CD14-positive monocyte (primary cell): Measurements from ENCODE around the gene WDTC1. TPM values are rescaled to one million over a fixed set of nuclear protein-coding genes. Genes with fewer than 3 reads are reported as not detected.

ENCODE experiments used
- DNase-seq, 3 donors: peaks; one replicate each; pipeline ENCODE4 v3.0.0-alpha.2; 2011 to 2022
- H2AFZ ChIP-seq: 2 replicates; pipeline ENCODE4 v1.6.0; 2012; ENCODE audit warnings: mild to moderate bottlenecking, low read depth, low read length, inconsistent platforms; ENCODE audit not compliant: insufficient read depth, poor library complexity, severe bottlenecking
- H3K27ac ChIP-seq, 2 donors: 1 replicate in 1 of 2; 2 replicates in 1 of 2; pipeline ENCODE4 v1.5.1; 2012 to 2013; ENCODE audit warnings: low read length in 2 of 2, control low read depth in 1 of 2, inconsistent platforms in 1 of 2, low read depth in 1 of 2, mild to moderate bottlenecking in 1 of 2
- H3K27me3 ChIP-seq, 2 donors: one replicate each; pipeline versions ENCODE4 v1.6.0 to v1.6.1; 2011 to 2013; ENCODE audit warnings: low read length in 2 of 2; ENCODE audit not compliant: control insufficient read depth in 2 of 2, insufficient read depth in 2 of 2
- H3K36me3 ChIP-seq, 2 donors: replicated peaks in 1 of 2; 1 replicate in 1 of 2; 2 replicates in 1 of 2; pipeline versions ENCODE4 v1.5.1 to v1.6.1; 2012 to 2013; ENCODE audit warnings: low read length in 2 of 2, control low read depth in 1 of 2, inconsistent platforms in 1 of 2, mild to moderate bottlenecking in 1 of 2; ENCODE audit not compliant: insufficient read depth in 2 of 2, control insufficient read depth in 1 of 2
- H3K4me1 ChIP-seq, 2 donors: 1 replicate in 1 of 2; 2 replicates in 1 of 2; pipeline versions ENCODE4 v1.5.1 to v1.6.1; 2012 to 2013; ENCODE audit warnings: low read length in 2 of 2, control low read depth in 1 of 2, inconsistent platforms in 1 of 2, mild to moderate bottlenecking in 1 of 2, moderate library complexity in 1 of 2; ENCODE audit not compliant: insufficient read depth in 2 of 2, control insufficient read depth in 1 of 2
- H3K4me2 ChIP-seq: replicated peaks from 2 replicates; pipeline ENCODE3; 2012; ENCODE audit warnings: low read length, moderate library complexity, mild to moderate bottlenecking; ENCODE audit not compliant: poor library complexity, severe bottlenecking; ENCODE audit errors: extremely low read depth
- H3K4me3 ChIP-seq, 3 experiments: fragments of 200-600 bp in 1 of 3; sonication (generic) in 1 of 3; replicated peaks in 1 of 3; 1 replicate in 2 of 3; 2 replicates in 1 of 3; pipeline ENCODE4 v1.5.1; 2011 to 2013; ENCODE audit warnings: low read length in 3 of 3, mild to moderate bottlenecking in 3 of 3, control low read depth in 2 of 3, low read depth in 2 of 3, inconsistent platforms in 1 of 3, moderate library complexity in 1 of 3
- H3K79me2 ChIP-seq: 2 replicates; pipeline ENCODE4 v1.6.0; 2012; ENCODE audit warnings: mild to moderate bottlenecking, control low read depth, inconsistent platforms, low read length, moderate library complexity; ENCODE audit not compliant: insufficient read depth
- H3K9ac ChIP-seq: 2 replicates; pipeline ENCODE4 v1.6.0; 2017; ENCODE audit warnings: low read length, mild to moderate bottlenecking; ENCODE audit not compliant: insufficient read depth, poor library complexity, severe bottlenecking
- H3K9me3 ChIP-seq, 2 donors: replicated peaks in 1 of 2; 1 replicate in 1 of 2; 2 replicates in 1 of 2; pipeline versions ENCODE4 v1.5.1 to v1.6.1; 2012 to 2013; ENCODE audit warnings: low read length in 2 of 2, control low read depth in 1 of 2; ENCODE audit not compliant: control insufficient read depth in 1 of 2, insufficient read depth in 1 of 2
- H4K20me1 ChIP-seq: 2 replicates; pipeline ENCODE4 v1.6.0; 2012; ENCODE audit warnings: mild to moderate bottlenecking, low read length, control low read depth, moderate library complexity; ENCODE audit not compliant: insufficient read depth
- H3K27ac Mint-ChIP-seq, 7 donors: one replicate each; pipeline ENCODE4 v1.8.0; 2020; ENCODE audit warnings: mild to moderate bottlenecking in 7 of 7, mixed read lengths in 7 of 7, moderate library complexity in 6 of 7, inconsistent platforms in 2 of 7
- H3K27me3 Mint-ChIP-seq, 3 donors: one replicate each; pipeline ENCODE4 v1.8.0; 2021 to 2022; ENCODE audit warnings: low read depth in 3 of 3, mild to moderate bottlenecking in 3 of 3, mixed read lengths in 3 of 3, moderate library complexity in 3 of 3, inconsistent platforms in 1 of 3
- H3K36me3 Mint-ChIP-seq, 2 donors: one replicate each; pipeline ENCODE4 v1.8.0; 2020; ENCODE audit warnings: mixed read lengths in 2 of 2, inconsistent platforms in 1 of 2, mild to moderate bottlenecking in 1 of 2
- H3K4me1 Mint-ChIP-seq: one replicate; pipeline ENCODE4 v1.8.0; 2020; ENCODE audit warnings: mild to moderate bottlenecking, mixed read lengths
- H3K4me3 Mint-ChIP-seq, 2 donors: one replicate each; pipeline ENCODE4 v1.8.0; 2020; ENCODE audit warnings: mild to moderate bottlenecking in 2 of 2, mixed read lengths in 2 of 2, moderate library complexity in 1 of 2
- H3K9me3 Mint-ChIP-seq, 7 donors: one replicate each; pipeline ENCODE4 v1.8.0; 2020 to 2022; ENCODE audit warnings: mixed read lengths in 7 of 7, mild to moderate bottlenecking in 6 of 7, moderate library complexity in 6 of 7, inconsistent platforms in 2 of 7
- CTCF ChIP-seq: fragments of 200-600 bp; IDR thresholded peaks from one replicate; pipeline ENCODE4 v1.8.0; 2022; ENCODE audit warnings: antibody characterized with exemption, mild to moderate bottlenecking
- WGBS: methylation state at CpG from one replicate; pipeline ENCODE4 v1.1.5; 2013; ENCODE audit warnings: missing lambda C conversion rate; ENCODE audit not compliant: insufficient coverage; 5-methylcytosine and 5-hydroxymethylcytosine counted together
- intact Hi-C, 2 donors: fragments of 100-400 bp; cut with micrococcal nuclease; formaldehyde crosslinking; loops; one replicate each; pipeline versions ENCODE4 v1.15.0 to v1.15.1; 2023
- polyA plus RNA-seq, 3 donors: library from polyadenylated mRNA; depleted of rRNA in 1 of 3; unstranded in 2 of 3; stranded (reverse) in 1 of 3; fragments of 300-500 nt in 2 of 3; fragments of >200 nt in 1 of 3; fragmentation: Illumina TruSeq in 2 of 3; gene quantifications; 1 replicate in 2 of 3; 2 replicates in 1 of 3; pipeline ENCODE4 v1.2.3, GENCODE V29; 2012 to 2021

WDTC1 gene
- polyA plus RNA-seq, 3 donors = 2.1 to 26.6 (median 4.3) TPM

- no CpG with 5 or more reads among the region's 3 CpGs for WGBS
- no peak overlapping the region for H3K9ac ChIP-seq
Measured at GRCh38 chr1:27353629-27354028, 119.2 kb downstream of the WDTC1 start.

GRCh38 chr1:27355683-27356082 lies 121.3 kb downstream of the WDTC1 start:
- Mint-ChIP-seq H3K27me3 (peaks cover 12 to 23% (median 22%) of the 10 kb centered on the region in 3 donors), H3K4me1 (peaks cover 22% of the 10 kb centered on the region), H3K27ac (peak overlapping the region in 1 of 7 donors; percentile 50), H3K9me3 (peaks cover 0 to 2% (median 0%) of the 10 kb centered on the region in 7 donors), H3K36me3 (peaks cover 22 to 79% of the 10 kb centered on the region in 2 donors), H3K4me3 (no peak overlapping the region)
- Histone ChIP-seq H3K9ac (no peak overlapping the region), H3K27ac (no peak overlapping the region), H3K9me3 (no peaks in the 10 kb centered on the region), H3K4me3 (no peak overlapping the region), H3K4me1 (peaks cover 18 to 27% of the 10 kb centered on the region in 2 donors), H3K36me3 (peaks cover 20 to 39% of the 10 kb centered on the region in 2 donors), H4K20me1 (peaks cover 13% of the 10 kb centered on the region), H3K4me2 (no peak overlapping the region), H2AFZ (no peak overlapping the region), H3K27me3 (peaks cover 0 to 12% of the 10 kb centered on the region in 2 donors), H3K79me2 (no peaks in the 10 kb centered on the region)
- intact Hi-C loops = loop anchor here in 1 of 2 donors (5.0 kb wide), 1 partner anchor 42 kb away; no protein-coding TSS in a partner anchor
- TF ChIP-seq CTCF = no peak
- WGBS = 100% methylated on average over 2 of the region's 5 CpGs
- no peak for DNase-seq

More at GRCh38 chr1:27353629-27354028, 119.2 kb downstream of the WDTC1 start:
- Mint-ChIP-seq H3K36me3 (peaks cover 16 to 75% of the 10 kb centered on the region in 2 donors), H3K4me1 (peaks cover 18% of the 10 kb centered on the region), H3K9me3 (peaks cover 0 to 2% (median 0%) of the 10 kb centered on the region in 7 donors), H3K4me3 (no peak overlapping the region), H3K27me3 (peaks cover 1 to 14% (median 4%) of the 10 kb centered on the region in 3 donors), H3K27ac (no peak overlapping the region)
- peaks cover 29 to 46% of the 10 kb centered on the region in 2 donors for H3K36me3 ChIP-seq
- peaks cover 18 to 33% of the 10 kb centered on the region in 2 donors for H3K4me1 ChIP-seq
- H4K20me1 ChIP-seq = peaks cover 9% of the 10 kb centered on the region
- H3K4me2 ChIP-seq = no peak overlapping the region
- H3K9me3 ChIP-seq = no peaks in the 10 kb centered on the region
- no peak overlapping the region for H2AFZ ChIP-seq
- H3K79me2 ChIP-seq = no peaks in the 10 kb centered on the region
- TF ChIP-seq CTCF = no peak
- no peak overlapping the region for H3K27ac ChIP-seq
- intact Hi-C loops = no loop called here
- no peak overlapping the region for H3K4me3 ChIP-seq
- H3K27me3 ChIP-seq = peaks cover 0 to 2% of the 10 kb centered on the region in 2 donors
- DNase-seq = no peak
